Dendritic cell treated with granulocyte-macrophage colony-stimulating factor and Interleukin-4, amounts not matched to agents 40 ng/mL and 50 ng/mL, for 4 days (primary cell): ENCODE results near the gene UMODL1.
"Not testable (repeated sequence)": the region's sequence is repeated elsewhere in the genome, so short reads cannot be mapped to it uniquely, and the experiment has no call there.

Source experiments
- H3K27ac Mint-ChIP-seq: one replicate; pipeline ENCODE4 v1.8.0; 2022; ENCODE audit warnings: mild to moderate bottlenecking, mixed read lengths
- H3K27me3 Mint-ChIP-seq: one replicate; pipeline ENCODE4 v1.8.0; 2022; ENCODE audit warnings: mild to moderate bottlenecking, mixed read lengths
- H3K36me3 Mint-ChIP-seq: one replicate; pipeline ENCODE4 v1.8.0; 2022; ENCODE audit warnings: low read depth, mixed read lengths
- H3K4me1 Mint-ChIP-seq: one replicate; pipeline ENCODE4 v1.8.0; 2022; ENCODE audit warnings: low read depth, mixed read lengths
- H3K4me3 Mint-ChIP-seq: one replicate; pipeline ENCODE4 v1.8.0; 2022; ENCODE audit warnings: mild to moderate bottlenecking, moderate library complexity, mixed read lengths
- H3K9me3 Mint-ChIP-seq: one replicate; pipeline ENCODE4 v1.8.0; 2022; ENCODE audit warnings: mixed read lengths
- intact Hi-C: fragments of 100-400 bp; cut with micrococcal nuclease; formaldehyde crosslinking; loops from one replicate; pipeline ENCODE4 v1.15.0; 2022

Gene UMODL1

GRCh38 chr21:42073145-42074099 is 2.3 kb downstream of the UMODL1 start:
- H3K9me3 Mint-ChIP-seq = no peaks in the 10 kb centered on the region
- no peaks in the 10 kb centered on the region for H3K36me3 Mint-ChIP-seq
- H3K4me3 Mint-ChIP-seq = no peak overlapping the region
- peaks cover 25% of the 10 kb centered on the region for H3K4me1 Mint-ChIP-seq
- intact Hi-C loops = no loop called here
- H3K27me3 Mint-ChIP-seq = peaks cover 33% of the 10 kb centered on the region
- H3K27ac Mint-ChIP-seq = no peak overlapping the region

- Mint-ChIP-seq H3K4me1 (peaks cover 45% of the 10 kb centered on the region), H3K36me3 (no peaks in the 10 kb centered on the region), H3K27me3 (peaks cover 29% of the 10 kb centered on the region), H3K4me3 (no peak overlapping the region), H3K9me3 (no peaks in the 10 kb centered on the region), H3K27ac (no peak overlapping the region)
- intact Hi-C loops = no loop called here
These were observed 4.8 kb downstream of the UMODL1 start for GRCh38 chr21:42075686-42076471.

GRCh38 chr21:42077685-42078238 is 6.6 kb downstream of the UMODL1 start:
- H3K9me3 Mint-ChIP-seq, intact Hi-C loops, H3K4me3 Mint-ChIP-seq, H3K36me3 Mint-ChIP-seq, H3K27ac Mint-ChIP-seq: not testable (repeated sequence)
- H3K27me3 Mint-ChIP-seq = peaks cover 20% of the 10 kb centered on the region
- peaks cover 63% of the 10 kb centered on the region for H3K4me1 Mint-ChIP-seq

GRCh38 chr21:42078247-42079007 is 7.3 kb downstream of the UMODL1 start:
- H3K4me3 Mint-ChIP-seq, intact Hi-C loops, H3K9me3 Mint-ChIP-seq, H3K36me3 Mint-ChIP-seq: not testable (repeated sequence)
- Mint-ChIP-seq H3K4me1 (peaks cover 61% of the 10 kb centered on the region), H3K27ac (peak overlapping the region; percentile 87), H3K27me3 (peaks cover 18% of the 10 kb centered on the region)

GRCh38 chr21:42079008-42079938 is 8.2 kb downstream of the UMODL1 start:
- Mint-ChIP-seq H3K9me3 (no peaks in the 10 kb centered on the region), H3K27ac (peak overlapping the region; percentile 87), H3K4me3 (peak overlapping the region; percentile 24), H3K36me3 (no peaks in the 10 kb centered on the region), H3K27me3 (peaks cover 12% of the 10 kb centered on the region), H3K4me1 (peaks cover 57% of the 10 kb centered on the region)
- intact Hi-C loops = no loop called here

- intact Hi-C loops = loop anchor here (5.0 kb wide), 1 partner anchor 68 kb away; the partner anchor contains the start of gene ZBTB21
- Mint-ChIP-seq H3K4me3 (no peak overlapping the region), H3K27ac (peak overlapping the region; percentile 87), H3K36me3 (no peaks in the 10 kb centered on the region), H3K27me3 (peaks cover 11% of the 10 kb centered on the region), H3K4me1 (peaks cover 56% of the 10 kb centered on the region), H3K9me3 (no peaks in the 10 kb centered on the region)
These were observed 9.0 kb downstream of the UMODL1 start for GRCh38 chr21:42079939-42080787.

DNA sequence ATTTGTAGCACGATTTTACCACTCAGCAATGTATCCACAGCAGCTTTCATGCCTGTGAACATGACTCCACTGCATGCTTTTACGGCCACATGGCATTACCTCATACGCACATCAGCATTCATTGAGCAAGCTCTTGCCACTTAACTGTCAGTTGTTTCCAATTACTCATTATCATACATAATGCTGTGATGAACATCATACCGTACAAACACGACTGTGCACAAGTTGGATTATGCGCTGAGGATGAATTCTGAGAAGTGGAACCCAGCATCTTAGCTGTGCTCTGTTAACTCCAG is 9.6 kb downstream of the UMODL1 start:
- Mint-ChIP-seq H3K27me3 (peaks cover 11% of the 10 kb centered on the region), H3K4me1 (peaks cover 51% of the 10 kb centered on the region), H3K9me3 (no peaks in the 10 kb centered on the region), H3K4me3 (no peak overlapping the region), H3K27ac (peak overlapping the region; percentile 87), H3K36me3 (no peaks in the 10 kb centered on the region)
- intact Hi-C loops = loop anchor here (5.0 kb wide), 1 partner anchor 68 kb away; the partner anchor contains the start of gene ZBTB21

DNA sequence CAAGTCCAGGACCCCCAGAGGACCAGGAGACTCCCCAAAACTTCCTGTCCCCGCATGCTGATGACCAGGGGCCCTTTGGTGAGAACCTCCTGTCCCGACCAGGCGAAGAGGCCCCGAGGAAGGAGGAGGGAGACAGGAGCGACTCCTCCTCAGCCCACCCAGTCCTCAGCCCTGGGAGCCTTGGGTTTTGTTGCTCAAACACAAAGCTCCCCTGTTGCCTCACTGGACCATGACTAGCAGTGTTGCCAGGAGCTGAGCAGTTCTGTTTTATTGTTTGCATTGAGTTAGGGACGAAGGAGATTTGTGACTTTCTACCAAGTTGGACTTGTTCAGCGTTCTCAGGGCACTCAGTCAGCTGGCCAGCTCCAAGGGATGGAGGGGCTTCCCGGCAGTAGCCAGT is 10.0 kb downstream of the UMODL1 start:
- intact Hi-C loops = loop anchor here (5.0 kb wide), 1 partner anchor 69 kb away; the partner anchor contains the start of gene ZBTB21
- H3K4me3 Mint-ChIP-seq = no peak overlapping the region
- H3K4me1 Mint-ChIP-seq = peaks cover 51% of the 10 kb centered on the region
- no peaks in the 10 kb centered on the region for H3K36me3 Mint-ChIP-seq
- peak overlapping the region; percentile 87 for H3K27ac Mint-ChIP-seq
- no peaks in the 10 kb centered on the region for H3K9me3 Mint-ChIP-seq
- peaks cover 11% of the 10 kb centered on the region for H3K27me3 Mint-ChIP-seq

GRCh38 chr21:42081931-42082381 is 10.8 kb downstream of the UMODL1 start:
- Mint-ChIP-seq H3K9me3 (no peaks in the 10 kb centered on the region), H3K4me1 (peaks cover 51% of the 10 kb centered on the region), H3K36me3 (no peaks in the 10 kb centered on the region), H3K4me3 (no peak overlapping the region), H3K27ac (peak overlapping the region; percentile 21), H3K27me3 (peaks cover 11% of the 10 kb centered on the region)
- intact Hi-C loops = loop anchor here (5.0 kb wide), 1 partner anchor 70 kb away; the partner anchor contains the start of gene ZBTB21

- H3K27me3 Mint-ChIP-seq = peaks cover 11% of the 10 kb centered on the region
- peaks cover 49% of the 10 kb centered on the region for H3K4me1 Mint-ChIP-seq
- H3K4me3 Mint-ChIP-seq = no peak overlapping the region
- intact Hi-C loops = loop anchor here (5.0 kb wide), 1 partner anchor 70 kb away; the partner anchor contains the start of gene ZBTB21
- no peaks in the 10 kb centered on the region for H3K36me3 Mint-ChIP-seq
- H3K27ac Mint-ChIP-seq = peak overlapping the region; percentile 21
- no peaks in the 10 kb centered on the region for H3K9me3 Mint-ChIP-seq
These were observed 11.6 kb downstream of the UMODL1 start for GRCh38 chr21:42082501-42083360.

DNA sequence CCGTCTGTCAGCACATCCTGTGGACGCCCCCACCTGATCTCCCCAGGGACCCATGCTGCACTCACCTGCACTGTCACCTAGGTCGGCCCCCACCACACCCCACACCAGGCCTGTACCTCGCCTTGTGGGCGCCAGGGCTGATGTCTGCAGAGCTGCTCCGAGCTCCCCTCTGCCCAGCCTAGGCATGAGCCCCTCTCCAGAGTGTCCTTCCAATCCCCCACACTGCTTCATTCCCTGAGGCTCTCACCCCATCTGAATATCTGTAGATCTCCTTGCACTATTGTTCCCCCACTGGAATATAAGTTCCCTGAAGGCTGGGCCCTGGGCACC is 12.2 kb downstream of the UMODL1 start:
- Mint-ChIP-seq H3K4me1 (peaks cover 44% of the 10 kb centered on the region), H3K27me3 (peaks cover 11% of the 10 kb centered on the region), H3K27ac (peak overlapping the region; percentile 21), H3K36me3 (no peaks in the 10 kb centered on the region), H3K4me3 (no peak overlapping the region), H3K9me3 (no peaks in the 10 kb centered on the region)
- intact Hi-C loops = loop anchor here (5.0 kb wide), 1 partner anchor 71 kb away; the partner anchor contains the start of gene ZBTB21
